Stimulated activated CD4-positive, alpha-beta T cell treated with anti-CD3 and anti-CD28 coated beads, Interleukin-12 subunit alpha, Interleukin-12 subunit beta, amount 100 ng/mL, for 24 hours (primary cell): Measurements from ENCODE around the gene FUT2.
"Not testable (repeated sequence)": the region's sequence is repeated elsewhere in the genome, so short reads cannot be mapped to it uniquely, and the experiment has no call there.

Experiments used
- DNase-seq, 2 experiments: peaks; one replicate each; pipeline ENCODE4 v3.0.0-alpha.2; 2020; ENCODE audit warnings: low read depth in 2 of 2

Gene FUT2

GRCh38 chr19:48702701-48703100 lies 6.9 kb downstream of the FUT2 start:
- no peak for DNase-seq

GRCh38 chr19:48703316-48703715 lies 7.5 kb downstream of the FUT2 start:
- DNase-seq: no peak

- no peak for DNase-seq
These were observed 9.7 kb downstream of the FUT2 start for GRCh38 chr19:48705431-48705830.

GRCh38 chr19:48708471-48708870 lies 12.7 kb downstream of the FUT2 start:
- no peak for DNase-seq

GRCh38 chr19:48711106-48711662 lies 15.4 kb downstream of the FUT2 start:
- DNase-seq: no peak

- no peak for DNase-seq
These were observed 17.5 kb downstream of the FUT2 start for GRCh38 chr19:48713041-48713863.

GRCh38 chr19:48713864-48714755 lies 18.3 kb downstream of the FUT2 start:
- peak; percentile 92 to 98 for DNase-seq

GRCh38 chr19:48714759-48715675 lies 19.2 kb downstream of the FUT2 start:
- no peak for DNase-seq

GRCh38 chr19:48715681-48716171 lies 20.0 kb downstream of the FUT2 start:
- DNase-seq: no peak

GRCh38 chr19:48716562-48717291 lies 21.0 kb downstream of the FUT2 start:
- no peak for DNase-seq

GRCh38 chr19:48718106-48718505 lies 22.3 kb downstream of the FUT2 start:
- DNase-seq: not testable (repeated sequence)

GRCh38 chr19:48718711-48719231 lies 23.0 kb downstream of the FUT2 start:
- DNase-seq: no peak

- no peak for DNase-seq
These were observed 23.7 kb downstream of the FUT2 start, which contains the start of gene MAMSTR for GRCh38 chr19:48719263-48720171. Gene MAMSTR, minus strand, starts transcription at chr19:48719725. Its CDS starts 694 bp downstream, at chr19:48719031.

- DNase-seq: no peak
These were observed 24.5 kb downstream of the FUT2 start for GRCh38 chr19:48720251-48720612.

GRCh38 chr19:48720613-48721296 lies 25.0 kb downstream of the FUT2 start:
- DNase-seq: peak; percentile 89 to 90

GRCh38 chr19:48722196-48722708 lies 26.5 kb downstream of the FUT2 start:
- no peak for DNase-seq

- DNase-seq: no peak
These were observed 29.3 kb downstream of the FUT2 start for GRCh38 chr19:48724796-48725753.
